B cell (primary cell): ENCODE results near the gene FRMD4A. TPM values are rescaled to one million over a fixed set of nuclear protein-coding genes. Genes with fewer than 3 reads are reported as not detected.

Experiments
- ATAC-seq: fragments of 200-7000 bp; cut with Tn5 transposase; one replicate; pipeline ENCODE4 v1.10.0; 2021; ENCODE audit warnings: low read depth, mild to moderate bottlenecking, moderate number of reproducible peaks, moderate library complexity
- CTCF ChIA-PET: fragments of 350-600 bp; sonication (Branson Sonifier 250); formaldehyde crosslinking; loops from one replicate; lab custom pipeline; 2021; ENCODE audit warnings: antibody characterized with exemption, inconsistent platforms; lab: Charles Lee
- POLR2A ChIA-PET: fragments of 350-600 bp; sonication (Branson Sonifier 250); formaldehyde crosslinking; loops from one replicate; lab custom pipeline; 2021; ENCODE audit warnings: antibody characterized with exemption; lab: Charles Lee
- DNase-seq: peaks from one replicate; pipeline ENCODE4 v3.0.0; 2013
- H2AFZ ChIP-seq: 2 replicates; pipeline ENCODE4 v1.6.1; 2012; ENCODE audit warnings: mild to moderate bottlenecking, low read depth, low read length; ENCODE audit not compliant: insufficient read depth, poor library complexity, severe bottlenecking
- H3K27ac ChIP-seq, 2 donors: 1 replicate in 1 of 2; 2 replicates in 1 of 2; pipeline ENCODE4 v1.5.1; 2012 to 2013; ENCODE audit warnings: low read length in 2 of 2, mild to moderate bottlenecking in 2 of 2, moderate library complexity in 1 of 2
- H3K27me3 ChIP-seq, 4 experiments: fragments of 200-600 bp in 1 of 4; sonication (generic) in 1 of 4; replicated peaks in 1 of 4; 1 replicate in 2 of 4; 2 replicates in 2 of 4; pipeline versions ENCODE4 v1.6.1 to v1.7.0; 2013 to 2016; ENCODE audit warnings: low read length in 3 of 4, mild to moderate bottlenecking in 2 of 4, mixed read lengths in 1 of 4, moderate library complexity in 1 of 4; ENCODE audit not compliant: insufficient read depth in 4 of 4, control insufficient read depth in 3 of 4; ENCODE audit errors: control extremely low read depth in 1 of 4
- H3K36me3 ChIP-seq, 2 experiments: replicated peaks in 1 of 2; 1 replicate in 1 of 2; 2 replicates in 1 of 2; pipeline versions ENCODE4 v1.6.1 to v1.7.1; 2013; ENCODE audit warnings: low read length in 1 of 2; ENCODE audit not compliant: insufficient read depth in 2 of 2, control insufficient read depth in 1 of 2; ENCODE audit errors: control extremely low read depth in 1 of 2, extremely low read depth in 1 of 2
- H3K4me1 ChIP-seq, 2 donors: fragments of 200-600 bp in 1 of 2; sonication (generic) in 1 of 2; 1 replicate in 1 of 2; 2 replicates in 1 of 2; pipeline versions ENCODE4 v1.5.1 to v1.6.1; 2013 to 2017; ENCODE audit warnings: low read length in 2 of 2; ENCODE audit not compliant: control insufficient read depth in 2 of 2, insufficient read depth in 2 of 2
- H3K4me2 ChIP-seq: replicated peaks from 2 replicates; pipeline ENCODE3; 2012; ENCODE audit warnings: mild to moderate bottlenecking, low read depth, low read length; ENCODE audit not compliant: poor library complexity, severe bottlenecking
- H3K4me3 ChIP-seq, 5 experiments: fragments of 200-600 bp in 1 of 5; sonication (generic) in 1 of 5; 1 replicate in 3 of 5; 2 replicates in 2 of 5; pipeline versions ENCODE4 v1.5.1 to v1.7.0; 2011 to 2016; ENCODE audit warnings: low read length in 4 of 5, mild to moderate bottlenecking in 4 of 5, low read depth in 2 of 5, control low read depth in 1 of 5, moderate library complexity in 1 of 5; ENCODE audit not compliant: insufficient read depth in 1 of 5; ENCODE audit errors: control extremely low read depth in 1 of 5, extremely low read depth in 1 of 5
- H3K79me2 ChIP-seq: fragments of 200-600 bp; sonication (generic); one replicate; pipeline ENCODE4 v1.6.0; 2016; ENCODE audit warnings: low read length; ENCODE audit not compliant: control insufficient read depth, insufficient read depth
- H3K9ac ChIP-seq: fragments of 200-600 bp; sonication (generic); 2 replicates; pipeline ENCODE4 v1.6.1; 2017; ENCODE audit warnings: mild to moderate bottlenecking, low read length, moderate library complexity
- H3K9me3 ChIP-seq, 3 donors: one replicate each; pipeline versions ENCODE4 v1.6.1 to v1.7.1; 2013; ENCODE audit warnings: low read length in 2 of 3; ENCODE audit not compliant: control insufficient read depth in 2 of 3, insufficient read depth in 1 of 3; ENCODE audit errors: control extremely low read depth in 1 of 3
- H4K20me1 ChIP-seq: 2 replicates; pipeline ENCODE4 v1.6.0; 2012; ENCODE audit warnings: mild to moderate bottlenecking, low read length; ENCODE audit not compliant: insufficient read depth, control insufficient read depth, poor library complexity, severe bottlenecking
- H3K27ac Mint-ChIP-seq: one replicate; pipeline ENCODE4 v1.8.0; 2021; ENCODE audit warnings: mixed read lengths
- H3K27me3 Mint-ChIP-seq: one replicate; pipeline ENCODE4 v1.8.0; 2021; ENCODE audit warnings: mixed read lengths
- H3K4me1 Mint-ChIP-seq: one replicate; pipeline ENCODE4 v1.8.0; 2021; ENCODE audit warnings: mixed read lengths
- H3K4me3 Mint-ChIP-seq: one replicate; pipeline ENCODE4 v1.8.0; 2021; ENCODE audit warnings: mixed read lengths
- H3K9me3 Mint-ChIP-seq: one replicate; pipeline ENCODE4 v1.8.0; 2022; ENCODE audit warnings: mixed read lengths; ENCODE audit not compliant: insufficient read depth
- EZH2 ChIP-seq: IDR thresholded peaks from 2 replicates; pipeline ENCODE4 v1.6.1; 2012; ENCODE audit warnings: borderline replicate concordance, low read depth, mild to moderate bottlenecking, moderate library complexity, low read length; ENCODE audit not compliant: insufficient read depth, poor library complexity, severe bottlenecking
- WGBS: methylation state at CpG from one replicate; pipeline ENCODE4 v1.1.5; 2013; ENCODE audit warnings: missing lambda C conversion rate; ENCODE audit not compliant: insufficient coverage; 5-methylcytosine and 5-hydroxymethylcytosine counted together
- intact Hi-C: fragments of 100-400 bp; cut with micrococcal nuclease; formaldehyde crosslinking; loops from one replicate; pipeline ENCODE4 v1.10.0; 2022
- polyA plus RNA-seq: library from polyadenylated mRNA; depleted of rRNA; stranded (reverse); fragments of >200 nt; gene quantifications from 2 replicates; pipeline ENCODE4 v1.2.3, GENCODE V29; 2012
- total RNA-seq, 2 donors: library from RNA; stranded (reverse); fragments of 120-200 nt in 1 of 2; gene quantifications; 1 replicate in 1 of 2; 2 replicates in 1 of 2; pipeline versions ENCODE4 v1.2.3 to v1.2.4, GENCODE V29; 2013 to 2022
- TF ChIP-seq, protein P1 (sequence below): fragments of 200-600 bp; IDR thresholded peaks from one replicate; pipeline ENCODE4 v1.8.0; 2022; ENCODE audit warnings: antibody characterized with exemption, mild to moderate bottlenecking

Gene FRMD4A
- total and polyA plus RNA-seq, 2 donors (not counting 1 experiment from before 2014, with no cell fraction given): 0.76 to 3.4 TPM

DNA sequence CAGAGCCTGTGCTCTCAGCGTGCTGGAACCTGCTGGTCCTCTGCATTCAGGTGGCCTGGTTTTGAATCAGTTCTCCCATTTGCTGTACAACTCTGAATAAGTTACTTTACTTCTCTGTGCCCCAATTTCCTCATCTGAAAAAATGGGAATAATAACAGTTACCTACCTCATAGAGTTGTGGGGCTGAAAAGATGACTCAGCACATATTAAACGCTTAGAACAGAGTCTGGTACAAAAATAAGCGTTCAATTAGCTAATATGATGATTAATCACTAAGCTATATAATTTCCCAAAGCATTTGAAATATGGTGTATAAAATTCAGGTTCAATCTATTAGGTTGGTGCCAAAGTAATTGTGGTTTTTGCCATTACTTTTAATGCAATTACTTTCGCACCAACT, 484.8 kb downstream of the FRMD4A start:
- Histone ChIP-seq H3K36me3 (no peaks in the 10 kb centered on the region), H3K4me3 (no peak overlapping the region), H4K20me1 (no peaks in the 10 kb centered on the region), H3K9ac (no peak overlapping the region), H3K4me1 (peaks cover 0 to 8% of the 10 kb centered on the region in 2 donors), H3K9me3 (peaks cover 0 to 9% (median 6%) of the 10 kb centered on the region in 3 donors), H3K4me2 (no peak overlapping the region), H3K27me3 (peaks cover 0 to 17% (median 4%) of the 10 kb centered on the region in 4 experiments), H3K27ac (no peak overlapping the region), H3K79me2 (no peaks in the 10 kb centered on the region), H2AFZ (no peak overlapping the region)
- DNase-seq (no peak), ATAC-seq (no peak)
- Mint-ChIP-seq H3K9me3 (peaks cover 8% of the 10 kb centered on the region), H3K27me3 (peaks cover 44% of the 10 kb centered on the region), H3K27ac (no peak overlapping the region), H3K4me3 (no peak overlapping the region), H3K4me1 (peaks cover 4% of the 10 kb centered on the region)
- POLR2A ChIA-PET: no interaction called here
- intact Hi-C loops: no loop called here
- TF ChIP-seq EZH2: no peak
- TF ChIP-seq, protein P1, sequence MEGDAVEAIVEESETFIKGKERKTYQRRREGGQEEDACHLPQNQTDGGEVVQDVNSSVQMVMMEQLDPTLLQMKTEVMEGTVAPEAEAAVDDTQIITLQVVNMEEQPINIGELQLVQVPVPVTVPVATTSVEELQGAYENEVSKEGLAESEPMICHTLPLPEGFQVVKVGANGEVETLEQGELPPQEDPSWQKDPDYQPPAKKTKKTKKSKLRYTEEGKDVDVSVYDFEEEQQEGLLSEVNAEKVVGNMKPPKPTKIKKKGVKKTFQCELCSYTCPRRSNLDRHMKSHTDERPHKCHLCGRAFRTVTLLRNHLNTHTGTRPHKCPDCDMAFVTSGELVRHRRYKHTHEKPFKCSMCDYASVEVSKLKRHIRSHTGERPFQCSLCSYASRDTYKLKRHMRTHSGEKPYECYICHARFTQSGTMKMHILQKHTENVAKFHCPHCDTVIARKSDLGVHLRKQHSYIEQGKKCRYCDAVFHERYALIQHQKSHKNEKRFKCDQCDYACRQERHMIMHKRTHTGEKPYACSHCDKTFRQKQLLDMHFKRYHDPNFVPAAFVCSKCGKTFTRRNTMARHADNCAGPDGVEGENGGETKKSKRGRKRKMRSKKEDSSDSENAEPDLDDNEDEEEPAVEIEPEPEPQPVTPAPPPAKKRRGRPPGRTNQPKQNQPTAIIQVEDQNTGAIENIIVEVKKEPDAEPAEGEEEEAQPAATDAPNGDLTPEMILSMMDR: no peak
- 100% methylated on average over 1 of the region's 4 CpGs for WGBS
- CTCF ChIA-PET: no interaction called here

DNA sequence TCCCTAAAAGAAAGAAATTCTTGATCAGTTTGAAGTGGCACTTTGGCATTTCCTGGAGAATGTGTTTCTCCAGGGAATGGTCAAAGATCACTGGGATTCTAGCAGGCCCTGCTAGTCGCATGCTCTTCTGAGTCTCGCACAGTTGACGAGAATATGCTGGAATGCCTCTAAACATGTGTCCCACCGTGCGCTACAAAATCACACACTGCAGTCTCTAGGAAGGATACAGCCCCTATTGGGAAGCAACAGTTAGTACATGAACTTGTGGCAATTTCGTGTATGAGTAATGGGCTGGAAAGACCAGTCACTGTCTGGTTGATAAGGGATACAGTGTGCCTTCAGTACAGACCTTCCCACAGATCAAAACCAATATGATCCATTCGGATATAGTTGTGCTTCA, 486.1 kb downstream of the FRMD4A start:
- no peak overlapping the region for H3K4me3 Mint-ChIP-seq
- WGBS: 91% methylated on average over 5 of the region's 7 CpGs
- H3K27ac Mint-ChIP-seq: no peak overlapping the region
- peaks cover 0 to 8% of the 10 kb centered on the region in 2 donors for H3K4me1 ChIP-seq
- H3K9ac ChIP-seq: no peak overlapping the region
- ChIA-PET POLR2A (no interaction called here), CTCF (no interaction called here)
- H3K79me2 ChIP-seq: no peaks in the 10 kb centered on the region
- H3K9me3 ChIP-seq: peaks cover 0 to 10% (median 9%) of the 10 kb centered on the region in 3 donors
- peaks cover 46% of the 10 kb centered on the region for H3K27me3 Mint-ChIP-seq
- H3K36me3 ChIP-seq: no peaks in the 10 kb centered on the region
- TF ChIP-seq, protein P1: no peak
- TF ChIP-seq EZH2: no peak
- no peaks in the 10 kb centered on the region for H4K20me1 ChIP-seq
- H3K4me1 Mint-ChIP-seq: peaks cover 4% of the 10 kb centered on the region
- ATAC-seq (no peak), DNase-seq (no peak)
- intact Hi-C loops: no loop called here
- peaks cover 8% of the 10 kb centered on the region for H3K9me3 Mint-ChIP-seq
- H3K27me3 ChIP-seq: peaks cover 0 to 17% (median 4%) of the 10 kb centered on the region in 4 experiments
- no peak overlapping the region for H3K4me3 ChIP-seq
- H3K27ac ChIP-seq: no peak overlapping the region
- no peak overlapping the region for H3K4me2 ChIP-seq
- no peak overlapping the region for H2AFZ ChIP-seq
